SU-DHL-6 (cell line): ENCODE measurements around the gene IRX4.

Experiments used
- H2AFZ ChIP-seq: fragments of 200-600 bp; sonication (generic); 2 replicates; pipeline ENCODE4 v1.6.1; 2014; ENCODE audit warnings: low read depth, mild to moderate bottlenecking, moderate library complexity, mixed read lengths, antibody characterized with exemption, low read length; ENCODE audit not compliant: severe bottlenecking
- H3F3A ChIP-seq: fragments of 200-600 bp; shearing (Covaris generic); 2 replicates; pipeline ENCODE4 v1.6.0; 2016; ENCODE audit warnings: antibody characterized with exemption, mild to moderate bottlenecking; ENCODE audit not compliant: insufficient read depth
- H3K27ac ChIP-seq: fragments of 200-600 bp; sonication (generic); 2 replicates; pipeline ENCODE4 v1.5.1; 2016; ENCODE audit warnings: low read depth, mild to moderate bottlenecking, low read length, moderate library complexity, mixed read lengths
- H3K27me3 ChIP-seq: fragments of 200-600 bp; sonication (generic), shearing (Covaris generic); 2 replicates; pipeline ENCODE4 v1.6.0; 2014; ENCODE audit warnings: mild to moderate bottlenecking, low read length
- H3K36me3 ChIP-seq: fragments of 200-600 bp; sonication (generic); 2 replicates; pipeline ENCODE4 v1.6.1; 2014; ENCODE audit warnings: mild to moderate bottlenecking, low read length, mixed read lengths
- H3K4me2 ChIP-seq: fragments of 300-600, 200-600 bp; shearing (Covaris generic), sonication (generic); 2 replicates; pipeline ENCODE4 v1.6.0; 2014; ENCODE audit warnings: low read length, low read depth, mild to moderate bottlenecking; ENCODE audit not compliant: poor library complexity, severe bottlenecking
- H3K4me3 ChIP-seq: fragments of 200-600 bp; sonication (generic); 2 replicates; pipeline ENCODE4 v1.5.1; 2014; ENCODE audit warnings: antibody characterized with exemption, low read length, mild to moderate bottlenecking, mixed read lengths; ENCODE audit not compliant: insufficient read depth, poor library complexity, severe bottlenecking
- H3K79me2 ChIP-seq: fragments of 200-600 bp; sonication (generic); 2 replicates; pipeline ENCODE4 v1.6.1; 2014; ENCODE audit warnings: mild to moderate bottlenecking, low read length, moderate library complexity; ENCODE audit not compliant: insufficient read depth
- H3K9ac ChIP-seq: fragments of 200-600 bp; sonication (generic); 2 replicates; pipeline ENCODE4 v1.7.0; 2014; ENCODE audit warnings: mild to moderate bottlenecking, low read length
- H3K9me2 ChIP-seq: fragments of 200-600 bp; sonication (generic); replicated peaks from 2 replicates; pipeline ENCODE4 v1.6.1; 2014; ENCODE audit warnings: low read length; ENCODE audit not compliant: insufficient read depth
- H3K9me3 ChIP-seq: fragments of 200-600 bp; sonication (generic); 2 replicates; pipeline ENCODE4 v1.6.1; 2014; ENCODE audit warnings: low read length, mixed read lengths; ENCODE audit not compliant: insufficient read depth
- H4K20me1 ChIP-seq: fragments of 200-600 bp; sonication (generic); 2 replicates; pipeline ENCODE4 v1.6.1; 2014; ENCODE audit warnings: low read depth, mild to moderate bottlenecking, antibody characterized with exemption, low read length, moderate library complexity, mixed read lengths
- CTCF ChIP-seq: fragments of 200-600 bp; sonication (generic); IDR thresholded peaks from one replicate; pipeline ENCODE4 v1.5.1; 2017; ENCODE audit warnings: antibody characterized with exemption, mild to moderate bottlenecking, low read length, moderate library complexity; ENCODE audit not compliant: insufficient read depth, poor library complexity, severe bottlenecking
- EZH2phosphoT487 ChIP-seq: fragments of 200-600 bp; sonication (generic), shearing (Covaris generic); conservative IDR thresholded peaks from 2 replicates; pipeline ENCODE4 v1.6.1; 2018; ENCODE audit warnings: mild to moderate bottlenecking, antibody characterized with exemption, low read length, moderate library complexity, mixed read lengths

IRX4 gene

GRCh38 chr5:1915316-1915715 is 32.6 kb upstream of the IRX4 start:
- Histone ChIP-seq H4K20me1 (no peaks in the 10 kb centered on the region), H3F3A (no peaks in the 10 kb centered on the region), H3K9me2 (no peaks in the 10 kb centered on the region), H3K36me3 (no peaks in the 10 kb centered on the region), H3K4me2 (no peak overlapping the region), H3K27me3 (no peaks in the 10 kb centered on the region), H3K4me3 (no peak overlapping the region), H3K9me3 (no peaks in the 10 kb centered on the region), H2AFZ (no peak overlapping the region), H3K79me2 (no peaks in the 10 kb centered on the region), H3K27ac (no peak overlapping the region), H3K9ac (no peak overlapping the region)
- no peak for TF ChIP-seq EZH2phosphoT487
- TF ChIP-seq CTCF: no peak

GRCh38 chr5:1914471-1914870 is 31.7 kb upstream of the IRX4 start:
- H2AFZ ChIP-seq: no peak overlapping the region
- TF ChIP-seq CTCF (no peak), EZH2phosphoT487 (no peak)
- no peaks in the 10 kb centered on the region for H3K79me2 ChIP-seq
- no peaks in the 10 kb centered on the region for H3K9me2 ChIP-seq
- no peak overlapping the region for H3K27ac ChIP-seq
- no peak overlapping the region for H3K9ac ChIP-seq
- H3K27me3 ChIP-seq: no peaks in the 10 kb centered on the region
- no peak overlapping the region for H3K4me2 ChIP-seq
- H3K36me3 ChIP-seq: no peaks in the 10 kb centered on the region
- H3F3A ChIP-seq: no peaks in the 10 kb centered on the region
- H3K4me3 ChIP-seq: no peak overlapping the region
- no peaks in the 10 kb centered on the region for H3K9me3 ChIP-seq
- no peaks in the 10 kb centered on the region for H4K20me1 ChIP-seq

- no peaks in the 10 kb centered on the region for H3F3A ChIP-seq
- H3K79me2 ChIP-seq: no peaks in the 10 kb centered on the region
- H3K9ac ChIP-seq: no peak overlapping the region
- no peak overlapping the region for H3K4me3 ChIP-seq
- no peak overlapping the region for H3K27ac ChIP-seq
- no peaks in the 10 kb centered on the region for H3K9me3 ChIP-seq
- no peaks in the 10 kb centered on the region for H3K9me2 ChIP-seq
- no peak overlapping the region for H2AFZ ChIP-seq
- TF ChIP-seq CTCF: no peak
- no peak for TF ChIP-seq EZH2phosphoT487
- H4K20me1 ChIP-seq: no peaks in the 10 kb centered on the region
- no peak overlapping the region for H3K4me2 ChIP-seq
- H3K27me3 ChIP-seq: no peaks in the 10 kb centered on the region
- no peaks in the 10 kb centered on the region for H3K36me3 ChIP-seq
These were observed 30.9 kb upstream of the IRX4 start for GRCh38 chr5:1913578-1913977.
